Measurements from ENCODE around the gene MOV10L1.

Gene MOV10L1

GRCh38 chr22:50046481-50047245 lies 43.1 kb upstream of the MOV10L1 start:
- no peak for DNase-seq (ENCODE audit: low read depth)
- TF ChIP-seq CTCF (conservative IDR thresholded peaks at IDR 0.05; ENCODE audit: control insufficient read depth, insufficient read depth, low read depth, low read length): no peak

DNA sequence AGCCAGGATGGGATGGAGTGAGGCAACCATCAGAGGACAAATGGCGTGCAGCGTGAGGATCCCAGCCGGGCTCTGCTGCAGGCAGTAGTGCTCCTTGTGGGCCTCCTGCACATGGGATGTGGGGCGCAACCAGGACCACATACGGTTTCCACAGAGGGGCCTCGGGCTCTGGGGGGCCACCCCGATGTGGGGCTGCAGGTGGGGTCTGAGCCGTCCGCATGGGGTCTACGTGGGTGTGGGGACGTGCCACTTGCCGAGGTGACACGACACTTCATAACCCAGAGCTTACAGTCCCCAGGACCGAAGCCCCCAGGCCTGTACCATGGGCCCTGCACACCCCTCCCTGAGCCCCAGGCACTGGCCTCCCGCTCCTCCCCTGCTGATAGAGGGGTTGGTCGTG lies 42.5 kb upstream of the MOV10L1 start:
- no peak overlapping the region for H3K4me3 ChIP-seq (ENCODE audit: control insufficient read depth, low read depth, low read length)
- no peak for DNase-seq (ENCODE audit: low read depth)
- no peak for TF ChIP-seq CTCF (conservative IDR thresholded peaks at IDR 0.05; ENCODE audit: control insufficient read depth, insufficient read depth, low read depth, low read length)

More at GRCh38 chr22:50046481-50047245, 43.1 kb upstream of the MOV10L1 start:
- no peak overlapping the region for H3K4me3 ChIP-seq (ENCODE audit: control insufficient read depth, low read depth, low read length)

DNA sequence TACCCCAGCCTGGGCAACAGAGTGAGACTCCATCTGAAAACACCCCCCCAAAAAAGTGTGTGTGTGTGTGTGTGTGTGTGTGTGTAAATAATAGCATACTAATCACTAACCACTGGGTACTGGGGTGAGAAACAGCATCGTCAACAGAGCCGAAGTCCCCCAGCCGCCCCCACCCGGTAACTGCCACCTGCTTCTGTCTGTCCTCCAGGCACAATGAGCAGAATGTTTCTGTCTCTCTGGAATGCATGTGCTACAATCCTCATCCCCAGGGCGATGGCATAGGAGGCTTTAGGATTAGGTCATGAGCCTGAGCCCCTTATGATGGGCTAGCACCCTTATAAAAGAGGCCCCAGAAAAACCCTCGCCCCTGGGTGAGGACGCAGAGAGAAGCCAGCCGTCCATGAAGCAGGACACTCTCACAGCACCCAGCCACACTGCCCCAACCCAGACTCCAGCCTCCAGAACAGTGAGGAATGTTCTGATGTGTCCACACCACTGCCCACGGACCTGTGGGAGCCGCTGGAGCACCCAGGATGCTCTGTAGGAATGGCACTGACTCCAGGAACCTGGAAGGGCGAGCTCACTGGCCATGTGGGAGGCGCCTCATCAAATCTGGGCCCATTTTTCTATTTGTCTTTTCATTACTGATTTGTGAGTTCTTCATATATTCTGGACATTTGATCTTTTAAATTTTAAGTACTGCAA lies 41.6 kb upstream of the MOV10L1 start:
- DNase-seq (ENCODE audit: low read depth): no peak
- no peak for TF ChIP-seq CTCF (conservative IDR thresholded peaks at IDR 0.05; ENCODE audit: control insufficient read depth, insufficient read depth, low read depth, low read length)
- no peak overlapping the region for H3K4me3 ChIP-seq (ENCODE audit: control insufficient read depth, low read depth, low read length)

DNA sequence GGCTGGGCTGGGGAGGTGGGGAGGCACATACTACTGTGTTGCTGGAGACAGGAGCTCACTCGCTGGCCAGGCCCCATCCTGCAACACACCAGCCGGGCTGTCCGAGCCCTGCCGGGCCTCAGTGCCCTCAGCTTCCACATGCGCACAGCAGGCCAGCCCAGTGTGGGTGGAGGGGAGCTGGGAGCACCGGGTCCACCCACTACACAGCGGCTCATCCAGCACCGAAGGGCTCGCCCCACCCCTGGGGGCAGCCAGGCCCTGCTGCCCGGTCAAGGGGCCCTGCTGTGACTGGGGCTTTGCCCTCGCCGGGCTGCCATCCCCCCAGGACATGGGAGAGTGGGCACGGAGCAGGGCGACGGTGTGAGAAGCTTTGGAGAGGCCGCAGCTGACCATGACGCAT lies 41.0 kb upstream of the MOV10L1 start:
- no peak for DNase-seq (ENCODE audit: low read depth)
- H3K4me3 ChIP-seq (ENCODE audit: control insufficient read depth, low read depth, low read length): no peak overlapping the region
- no peak for TF ChIP-seq CTCF (conservative IDR thresholded peaks at IDR 0.05; ENCODE audit: control insufficient read depth, insufficient read depth, low read depth, low read length)

- no peak for DNase-seq (ENCODE audit: low read depth)
- TF ChIP-seq CTCF (conservative IDR thresholded peaks at IDR 0.05; ENCODE audit: control insufficient read depth, insufficient read depth, low read depth, low read length): no peak
- H3K4me3 ChIP-seq (ENCODE audit: control insufficient read depth, low read depth, low read length): no peak overlapping the region
Observed at GRCh38 chr22:50049299-50050195, 40.3 kb upstream of the MOV10L1 start.

DNA sequence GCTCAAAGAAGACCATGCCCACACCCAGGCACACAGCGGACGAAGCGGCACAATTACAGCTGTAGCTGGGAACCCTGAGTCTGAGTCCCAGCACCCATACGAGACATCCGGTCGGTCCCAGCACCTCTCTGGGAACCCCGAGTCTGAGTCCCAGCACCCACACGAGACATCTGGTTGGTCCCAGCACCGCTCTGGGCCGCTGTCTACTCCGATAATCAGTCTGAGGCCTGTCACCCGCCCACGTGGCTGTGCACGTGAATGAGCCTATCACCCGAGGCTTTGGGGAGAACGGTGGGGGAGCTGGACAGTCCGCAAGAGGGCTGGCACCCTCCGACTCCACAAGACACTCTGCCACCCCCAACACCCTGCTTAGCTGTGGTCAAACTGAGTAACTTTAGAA lies 37.9 kb upstream of the MOV10L1 start:
- TF ChIP-seq CTCF (conservative IDR thresholded peaks at IDR 0.05; ENCODE audit: control insufficient read depth, insufficient read depth, low read depth, low read length): no peak
- no peak for DNase-seq (ENCODE audit: low read depth)

More for the DNA sequence above, 37.9 kb upstream of the MOV10L1 start:
- H3K4me3 ChIP-seq (ENCODE audit: control insufficient read depth, low read depth, low read length): no peak overlapping the region
